SK-N-SH (cell line): ENCODE results near the gene PCP4L1. TPM values are rescaled to one million over a fixed set of nuclear protein-coding genes. Genes with fewer than 3 reads are reported as not detected.

Experiments
- CTCF ChIA-PET: fragments of 300-600, 350-600 bp; formaldehyde crosslinking; extraction: SDS; loops from one replicate; lab custom pipeline; 2021; lab: Yijun Ruan, JAX
- POLR2A ChIA-PET: fragments of 350-600 bp; sonication (Branson Sonifier 250); formaldehyde crosslinking; extraction: SDS; loops from one replicate; lab custom pipeline; 2020; ENCODE audit warnings: antibody characterized with exemption, inconsistent platforms; lab: Yijun Ruan, JAX
- DNase-seq: peaks from one replicate; pipeline ENCODE4 v3.0.0; 2012
- H2AFZ ChIP-seq: fragments of 200-600 bp; sonication (generic); 2 replicates; pipeline ENCODE4 v1.8.1; 2016; ENCODE audit warnings: antibody characterized with exemption, mild to moderate bottlenecking, low read depth
- H3F3A ChIP-seq: fragments of 200-600 bp; sonication (generic); replicated peaks from 2 replicates; pipeline ENCODE3; 2016; ENCODE audit warnings: antibody characterized with exemption, mild to moderate bottlenecking; ENCODE audit not compliant: insufficient read depth
- H3K27ac ChIP-seq, 2 experiments: fragments of 200-500 bp in 1 of 2; fragments of 200-600 bp in 1 of 2; sonication (Bioruptor generic) in 1 of 2; sonication (generic), shearing (Covaris generic) in 1 of 2; 2 replicates each; pipeline versions ENCODE4 v1.5.1 to v1.6.1; 2014 to 2016; ENCODE audit warnings: low read depth in 2 of 2, inconsistent platforms in 1 of 2, low read length in 1 of 2, mild to moderate bottlenecking in 1 of 2, mixed read lengths in 1 of 2
- H3K27me3 ChIP-seq: fragments of 200-600 bp; sonication (generic), shearing (Covaris generic); 2 replicates; pipeline ENCODE4 v1.6.1; 2016; ENCODE audit warnings: mixed run types; ENCODE audit not compliant: insufficient read depth
- H3K36me3 ChIP-seq, 2 experiments: fragments of 200-500 bp in 1 of 2; fragments of 200-600 bp in 1 of 2; sonication (Bioruptor generic) in 1 of 2; sonication (generic) in 1 of 2; replicated peaks in 1 of 2; 2 replicates each; pipeline versions ENCODE3 to v1.5.1; 2014 to 2016; ENCODE audit warnings: low read length in 1 of 2, mild to moderate bottlenecking in 1 of 2; ENCODE audit not compliant: insufficient read depth in 2 of 2, control insufficient read depth in 1 of 2
- H3K4me1 ChIP-seq, 2 experiments: fragments of 200-500 bp in 1 of 2; fragments of 200-600 bp in 1 of 2; sonication (Bioruptor generic) in 1 of 2; sonication (generic), shearing (Covaris generic) in 1 of 2; 2 replicates each; pipeline versions ENCODE4 v1.5.1 to v1.6.1; 2014 to 2016; ENCODE audit warnings: low read depth in 1 of 2, low read length in 1 of 2, mixed run types in 1 of 2; ENCODE audit not compliant: insufficient read depth in 2 of 2, control insufficient read depth in 1 of 2
- H3K4me2 ChIP-seq: fragments of 200-600 bp; sonication (generic), shearing (Covaris generic); 2 replicates; pipeline ENCODE4 v1.6.1; 2017; ENCODE audit warnings: mixed run types
- H3K4me3 ChIP-seq, 2 experiments: fragments of 200-500 bp in 1 of 2; fragments of 200-600 bp in 1 of 2; sonication (Bioruptor generic) in 1 of 2; sonication (generic), shearing (Covaris generic) in 1 of 2; 2 replicates each; pipeline versions ENCODE4 v1.5.1 to v1.8.1; 2014 to 2016; ENCODE audit warnings: low read depth in 2 of 2, inconsistent platforms in 1 of 2, low read length in 1 of 2, mild to moderate bottlenecking in 1 of 2, mixed read lengths in 1 of 2, moderate library complexity in 1 of 2
- H3K79me2 ChIP-seq: fragments of 200-600 bp; sonication (generic); 2 replicates; pipeline ENCODE4 v1.8.1; 2017; ENCODE audit warnings: mild to moderate bottlenecking; ENCODE audit not compliant: insufficient read depth
- H3K9ac ChIP-seq: fragments of 200-600 bp; sonication (generic); 2 replicates; pipeline ENCODE4 v1.6.1; 2017; ENCODE audit warnings: mixed run types
- H3K9me2 ChIP-seq: fragments of 200-600 bp; sonication (generic); 2 replicates; pipeline ENCODE4 v1.6.1; 2017; ENCODE audit warnings: mixed run types
- H3K9me3 ChIP-seq: fragments of 200-600 bp; sonication (generic); 2 replicates; pipeline ENCODE4 v1.6.1; 2017; ENCODE audit warnings: mixed run types, mild to moderate bottlenecking, moderate library complexity
- H4K20me1 ChIP-seq: fragments of 200-600 bp; sonication (generic); 2 replicates; pipeline ENCODE4 v1.6.1; 2017; ENCODE audit warnings: mild to moderate bottlenecking, mixed run types; ENCODE audit not compliant: insufficient read depth
- EP300 ChIP-seq, 2 experiments: IDR thresholded peaks; 2 replicates each; pipeline versions ENCODE4 v1.4.0 to v1.6.1; 2012; ENCODE audit warnings: borderline replicate concordance in 1 of 2, low read depth in 1 of 2, low read length in 1 of 2
- EZH2phosphoT487 ChIP-seq: fragments of 200-600 bp; sonication (generic); IDR thresholded peaks from 2 replicates; pipeline ENCODE4 v1.6.1; 2017; ENCODE audit warnings: low read depth, mixed run types, mild to moderate bottlenecking, antibody characterized with exemption, moderate library complexity, borderline replicate concordance
- FOXJ3 ChIP-seq: sonication (generic); formaldehyde crosslinking; IDR thresholded peaks from 2 replicates; pipeline ENCODE4 v1.5.1; 2020; ENCODE audit warnings: mild to moderate bottlenecking, missing genetic modification reagents
- FOXM1 ChIP-seq: IDR thresholded peaks from 2 replicates; pipeline ENCODE4 v1.4.0; 2012; ENCODE audit warnings: low read depth, mild to moderate bottlenecking
- GATA2 ChIP-seq: sonication (generic); formaldehyde crosslinking; IDR thresholded peaks from 2 replicates; pipeline ENCODE4 v1.5.0; 2020; ENCODE audit warnings: mild to moderate bottlenecking, missing genetic modification reagents
- MAX ChIP-seq: IDR thresholded peaks from 2 replicates; pipeline ENCODE4 v1.4.0; 2012; ENCODE audit warnings: low read depth
- NFIC ChIP-seq: IDR thresholded peaks from 2 replicates; pipeline ENCODE4 v1.4.0; 2012; ENCODE audit warnings: borderline replicate concordance
- PBX3 ChIP-seq: IDR thresholded peaks from 2 replicates; pipeline ENCODE4; 2012
- POLR2AphosphoS5 ChIP-seq: IDR thresholded peaks from 2 replicates; pipeline ENCODE4 v1.6.1; 2012; ENCODE audit warnings: low read depth, low read length
- RAD21 ChIP-seq: IDR thresholded peaks from 2 replicates; pipeline ENCODE4 v1.6.1; 2012; ENCODE audit warnings: mild to moderate bottlenecking, low read length
- RCOR1 ChIP-seq: fragments of 150-350 bp; IDR thresholded peaks from 2 replicates; pipeline ENCODE4 v1.6.1; 2017; ENCODE audit warnings: antibody characterized with exemption, low read length
- REST ChIP-seq: IDR thresholded peaks from 2 replicates; pipeline ENCODE4 v1.6.1; 2012; ENCODE audit warnings: mild to moderate bottlenecking, low read depth, low read length, moderate library complexity
- RFX5 ChIP-seq: IDR thresholded peaks from 2 replicates; pipeline ENCODE4 v1.6.1; 2012; ENCODE audit warnings: mild to moderate bottlenecking, improper control_type of control experiment, low read length
- SIN3A ChIP-seq: IDR thresholded peaks from 2 replicates; pipeline ENCODE4 v1.6.1; 2012; ENCODE audit warnings: low read depth, mild to moderate bottlenecking, low read length, moderate library complexity, borderline replicate concordance
- SMC3 ChIP-seq: IDR thresholded peaks from 2 replicates; pipeline ENCODE4 v1.6.1; 2012; ENCODE audit warnings: low read depth, low read length, improper control_type of control experiment
- TAF1 ChIP-seq: IDR thresholded peaks from 2 replicates; pipeline ENCODE4 v1.6.1; 2012; ENCODE audit warnings: low read depth, mild to moderate bottlenecking, low read length, moderate library complexity, borderline replicate concordance
- TEAD4 ChIP-seq: IDR thresholded peaks from 2 replicates; pipeline ENCODE4 v1.4.0; 2012; ENCODE audit warnings: mild to moderate bottlenecking, borderline replicate concordance; ENCODE audit not compliant: insufficient read depth
- USF1 ChIP-seq: IDR thresholded peaks from 2 replicates; pipeline ENCODE4 v1.4.0; 2012; ENCODE audit warnings: low read depth, borderline replicate concordance
- ZBTB33 ChIP-seq: IDR thresholded peaks from 2 replicates; pipeline ENCODE4 v1.4.0; 2012; ENCODE audit warnings: low read depth, borderline replicate concordance
- WGBS: methylation state at CpG from one replicate; pipeline ENCODE4 v1.1.6; 2017; ENCODE audit warnings: low lambda C conversion rate; 5-methylcytosine and 5-hydroxymethylcytosine counted together
- polyA plus RNA-seq, 3 experiments: library from polyadenylated mRNA; depleted of rRNA; stranded (reverse); fragments of >200 nt; gene quantifications; 2 replicates each; pipeline ENCODE4 v1.2.3, GENCODE V29; 2012

Gene PCP4L1
- polyA plus RNA-seq, 1 of the 3 experiments (the other 2 are of a cell fraction), result not detected

- H3K9ac ChIP-seq, result no peak overlapping the region
- no peaks in the 10 kb centered on the region for H3K9me3 ChIP-seq
- H3K9me2 ChIP-seq, result no peaks in the 10 kb centered on the region
- no peak overlapping the region for H3K4me2 ChIP-seq
- no peak for DNase-seq
- POLR2A ChIA-PET, result no interaction called here
- H2AFZ ChIP-seq, result no peak overlapping the region
- WGBS, result 37% methylated on average over 3 of the region's 3 CpGs
- no peak overlapping the region for H3K27ac ChIP-seq
- CTCF ChIA-PET, result no interaction called here
- no peaks in the 10 kb centered on the region for H4K20me1 ChIP-seq
- no peak overlapping the region for H3K4me3 ChIP-seq
- H3K79me2 ChIP-seq, result no peaks in the 10 kb centered on the region
- H3F3A ChIP-seq, result no peaks in the 10 kb centered on the region
- H3K27me3 ChIP-seq, result peaks cover 12% of the 10 kb centered on the region; the same call in 1 of the 2 replicates
- H3K4me1 ChIP-seq, result no peaks in the 10 kb centered on the region; a peak in 1 of 4 replicates
- no peaks in the 10 kb centered on the region for H3K36me3 ChIP-seq
- no peak for TF ChIP-seq NFIC
- TF ChIP-seq FOXM1, result no peak
These were observed 14.9 kb downstream of the PCP4L1 start for GRCh38 chr1:161273402-161273801.

- Histone ChIP-seq H3K4me3 (no peak overlapping the region), H3K9me2 (no peaks in the 10 kb centered on the region), H3F3A (no peaks in the 10 kb centered on the region), H3K9ac (no peak overlapping the region), H2AFZ (no peak overlapping the region), H3K27me3 (peaks cover 16% of the 10 kb centered on the region; the same call in 1 of the 2 replicates), H3K27ac (no peak overlapping the region), H4K20me1 (no peaks in the 10 kb centered on the region), H3K4me2 (no peak overlapping the region)
- ChIA-PET POLR2A (no interaction called here), CTCF (interaction anchor here (0.6 to 1.2 kb wide), 5 partner anchors 9 to 65 kb away, joined by 3 to 4 read pairs (median 3); partner anchors contain the start of gene PCP4L1)
- DNase-seq, result peak; percentile 65
- 32% methylated on average over 3 of the region's 3 CpGs for WGBS
- TF ChIP-seq TAF1, result no peak
- TF ChIP-seq FOXJ3 (CRISPR knock-in tag), result no peak
- no peak for TF ChIP-seq RCOR1
- no peak for TF ChIP-seq REST
- TF ChIP-seq TEAD4, result no peak
- no peak for TF ChIP-seq GATA2 (CRISPR knock-in tag)
- TF ChIP-seq PBX3, result no peak
- TF ChIP-seq ZBTB33, result no peak
- no peak for TF ChIP-seq SMC3
- TF ChIP-seq RAD21, result no peak
- TF ChIP-seq NFIC, result no peak
- TF ChIP-seq MAX, result no peak
- TF ChIP-seq EP300 (IDR thresholded peaks at IDR 0.05; ENCODE audit: borderline replicate concordance in 1 of 2, low read depth in 1 of 2, low read length in 1 of 2), result no peak
- TF ChIP-seq FOXM1, result no peak
- no peak for TF ChIP-seq SIN3A
- TF ChIP-seq EZH2phosphoT487, result no peak
- no peak for TF ChIP-seq USF1
- no peak for TF ChIP-seq POLR2AphosphoS5
- no peak for TF ChIP-seq RFX5
- TF ChIP-seq, all 33 proteins: peak for 0
- Histone ChIP-seq H3K79me2 (no peaks in the 10 kb centered on the region), H3K4me1 (no peaks in the 10 kb centered on the region; a peak in 1 of 4 replicates), H3K36me3 (no peaks in the 10 kb centered on the region), H3K9me3 (no peaks in the 10 kb centered on the region)
These were observed 16.3 kb downstream of the PCP4L1 start for GRCh38 chr1:161274874-161275273.
